AG09309 (cell line): ENCODE results near the gene BCL6B.

ENCODE experiments used
- DNase-seq: peaks from one replicate; pipeline ENCODE4 v3.0.0-alpha.2; 2010; ENCODE audit warnings: low read depth
- H3K4me3 ChIP-seq: 2 replicates; pipeline ENCODE4 v1.5.1; 2011; ENCODE audit warnings: mild to moderate bottlenecking, low read depth, low read length, moderate library complexity; ENCODE audit not compliant: control insufficient read depth
- TF ChIP-seq, protein P1 (sequence below): IDR thresholded peaks from 2 replicates; pipeline ENCODE4 v1.5.1; 2011; ENCODE audit warnings: mild to moderate bottlenecking, low read depth, low read length, inconsistent platforms; ENCODE audit not compliant: insufficient read depth, control insufficient read depth; ENCODE audit errors: missing control alignments

BCL6B gene

DNA sequence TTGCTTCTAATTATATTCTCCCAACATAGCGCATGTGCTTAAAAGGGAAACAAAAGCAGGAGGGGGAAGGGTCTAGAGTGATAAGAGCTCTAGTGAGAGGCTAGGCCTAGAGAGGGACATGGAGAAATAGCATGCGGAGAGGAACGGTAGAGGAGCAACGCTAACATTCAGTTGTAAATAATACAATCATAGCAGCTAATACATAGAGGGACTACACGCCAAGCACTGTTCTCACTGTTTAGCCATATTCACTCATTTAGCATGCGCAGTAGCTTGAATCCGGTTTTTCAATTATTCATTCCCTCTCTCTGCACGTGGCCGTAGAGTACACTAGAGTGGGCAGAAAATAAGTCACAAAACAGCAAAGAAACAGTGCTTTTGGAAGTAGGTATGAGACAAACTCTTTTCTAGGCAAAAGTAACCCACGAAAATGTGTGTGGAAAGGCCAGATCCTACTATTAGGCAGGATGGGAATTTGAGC is 28.7 kb upstream of the BCL6B start:
- TF ChIP-seq, protein P1, sequence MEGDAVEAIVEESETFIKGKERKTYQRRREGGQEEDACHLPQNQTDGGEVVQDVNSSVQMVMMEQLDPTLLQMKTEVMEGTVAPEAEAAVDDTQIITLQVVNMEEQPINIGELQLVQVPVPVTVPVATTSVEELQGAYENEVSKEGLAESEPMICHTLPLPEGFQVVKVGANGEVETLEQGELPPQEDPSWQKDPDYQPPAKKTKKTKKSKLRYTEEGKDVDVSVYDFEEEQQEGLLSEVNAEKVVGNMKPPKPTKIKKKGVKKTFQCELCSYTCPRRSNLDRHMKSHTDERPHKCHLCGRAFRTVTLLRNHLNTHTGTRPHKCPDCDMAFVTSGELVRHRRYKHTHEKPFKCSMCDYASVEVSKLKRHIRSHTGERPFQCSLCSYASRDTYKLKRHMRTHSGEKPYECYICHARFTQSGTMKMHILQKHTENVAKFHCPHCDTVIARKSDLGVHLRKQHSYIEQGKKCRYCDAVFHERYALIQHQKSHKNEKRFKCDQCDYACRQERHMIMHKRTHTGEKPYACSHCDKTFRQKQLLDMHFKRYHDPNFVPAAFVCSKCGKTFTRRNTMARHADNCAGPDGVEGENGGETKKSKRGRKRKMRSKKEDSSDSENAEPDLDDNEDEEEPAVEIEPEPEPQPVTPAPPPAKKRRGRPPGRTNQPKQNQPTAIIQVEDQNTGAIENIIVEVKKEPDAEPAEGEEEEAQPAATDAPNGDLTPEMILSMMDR: no peak
- no peak overlapping the region for H3K4me3 ChIP-seq
- no peak for DNase-seq

DNA sequence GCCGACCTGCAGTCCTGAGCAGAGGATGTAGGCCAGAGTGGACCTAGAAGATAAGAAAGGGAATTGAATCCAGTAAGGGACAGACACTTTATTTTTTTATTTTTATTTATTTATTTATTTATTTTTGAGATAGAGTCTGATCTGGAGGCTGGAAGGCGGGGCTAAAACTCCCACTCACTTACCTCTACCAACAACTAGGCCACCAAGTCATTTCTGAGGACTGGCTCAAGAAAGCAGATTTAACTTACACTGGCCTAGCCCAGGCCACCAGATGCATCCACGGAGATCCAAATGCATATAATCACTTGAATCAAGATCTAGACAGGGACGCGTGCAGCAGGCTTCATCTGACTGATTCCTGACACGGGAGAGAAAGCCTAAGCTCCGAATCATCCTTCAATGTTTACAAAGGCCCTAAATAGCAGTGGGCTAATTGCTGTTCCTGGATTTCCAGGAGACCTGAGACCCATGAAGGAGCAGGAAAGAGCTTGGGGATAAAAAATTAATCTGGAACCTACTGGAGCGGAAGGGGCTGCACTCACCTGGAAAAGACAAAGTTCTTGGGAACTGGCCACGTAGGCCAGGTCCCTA is 28.1 kb upstream of the BCL6B start:
- H3K4me3 ChIP-seq: no peak overlapping the region
- TF ChIP-seq, protein P1: no peak
- DNase-seq: no peak

DNA sequence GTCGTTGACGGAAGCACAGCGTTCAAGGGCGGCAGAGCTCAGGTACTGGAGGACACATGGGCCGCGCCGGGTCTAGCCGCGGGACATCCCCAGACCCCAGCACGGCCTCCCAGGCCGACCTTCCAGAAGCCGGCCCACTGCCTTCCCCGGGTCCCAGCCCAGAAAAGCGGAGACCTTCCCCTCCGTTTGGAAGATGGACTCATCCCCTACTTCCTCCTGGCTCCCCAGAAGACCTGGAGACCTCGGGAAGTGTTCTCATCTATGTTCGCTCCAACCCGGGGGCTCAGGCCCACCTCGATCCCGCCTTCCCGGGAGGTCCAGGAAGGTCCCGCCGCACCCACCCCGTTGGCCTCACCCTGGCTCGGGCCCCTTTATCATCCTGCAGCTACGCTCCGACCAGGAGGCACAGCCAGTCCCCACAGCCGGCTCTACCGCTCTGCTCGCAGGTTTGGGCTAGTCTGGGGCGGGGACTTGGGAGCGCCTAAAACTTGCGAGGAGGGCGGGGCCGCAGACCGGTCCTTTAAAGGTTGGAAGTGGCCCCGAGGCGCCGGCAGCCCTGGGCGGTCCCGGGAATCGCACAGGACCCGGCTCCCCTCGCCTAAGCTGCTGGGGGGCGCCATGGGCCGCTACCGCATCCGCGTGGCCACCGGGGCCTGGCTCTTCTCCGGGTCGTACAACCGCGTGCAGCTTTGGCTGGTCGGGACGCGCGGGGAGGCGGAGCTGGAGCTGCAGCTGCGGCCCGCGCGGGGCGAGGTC is 27.2 kb upstream of the BCL6B start, which contains the start of gene ALOX12:
Gene ALOX12 (plus strand): TSS at position 550 of the 756 bp plus-strand sequence. CDS start 69 bp downstream, at position 619.
- no peak within 1 kb of the TSS for H3K4me3 ChIP-seq
- DNase-seq: no peak
- TF ChIP-seq, protein P1: no peak

DNA sequence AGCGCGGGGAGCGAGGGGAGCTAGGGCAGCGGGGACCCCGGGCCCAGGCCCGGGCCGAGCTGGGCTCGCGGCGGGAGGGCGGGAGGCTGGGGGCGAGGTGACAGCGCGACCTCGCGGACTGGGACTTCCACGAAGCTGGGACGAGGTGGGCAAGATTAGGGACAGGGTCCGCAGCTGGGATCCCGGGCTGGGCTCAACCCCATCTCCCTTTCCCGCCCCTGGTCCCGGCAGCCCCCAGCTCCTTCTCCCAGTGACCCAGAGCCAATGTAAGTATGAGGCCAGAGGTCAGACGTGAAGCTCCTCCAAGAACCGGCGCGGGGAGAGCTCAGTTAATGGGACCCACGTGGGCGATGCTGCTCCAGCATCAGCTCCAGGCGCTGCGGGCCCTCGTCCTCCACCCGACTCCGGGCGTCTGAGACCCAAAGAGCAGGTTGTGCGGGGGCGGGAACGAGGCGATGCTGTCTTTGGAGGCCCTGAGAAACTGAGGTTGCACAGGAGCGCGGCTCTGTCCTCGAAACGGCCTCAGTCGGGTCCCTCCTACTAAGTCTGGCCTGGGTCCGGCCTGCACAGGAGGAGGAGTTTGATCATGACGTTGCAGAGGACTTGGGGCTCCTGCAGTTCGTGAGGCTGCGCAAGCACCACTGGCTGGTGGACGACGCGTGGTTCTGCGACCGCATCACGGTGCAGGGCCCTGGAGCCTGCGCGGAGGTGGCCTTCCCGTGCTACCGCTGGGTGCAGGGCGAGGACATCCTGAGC is 26.4 kb upstream of the BCL6B start:
- TF ChIP-seq, protein P1: no peak
- no peak overlapping the region for H3K4me3 ChIP-seq
- no peak for DNase-seq

DNA sequence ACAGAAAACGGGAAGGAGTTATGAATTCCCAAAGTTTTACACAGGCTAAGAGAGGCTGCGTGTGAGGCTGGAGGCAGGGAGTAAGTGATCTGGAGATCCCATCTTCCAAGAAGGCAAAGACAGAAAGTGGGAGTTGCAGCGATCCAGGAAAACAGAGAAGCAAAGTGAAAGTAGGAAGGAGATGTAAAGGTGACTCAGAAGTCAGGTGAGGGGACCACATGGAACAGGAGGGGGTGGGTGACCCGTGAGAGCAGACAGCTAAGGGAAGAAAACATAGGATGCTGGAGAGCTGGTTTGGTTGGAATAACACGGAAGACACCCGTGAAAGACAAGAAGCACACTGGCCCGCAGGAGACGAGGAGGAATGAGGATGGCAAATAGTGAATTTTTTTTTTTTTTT is 25.7 kb upstream of the BCL6B start:
- H3K4me3 ChIP-seq: no peak overlapping the region
- TF ChIP-seq, protein P1: no peak
- DNase-seq: no peak

DNA sequence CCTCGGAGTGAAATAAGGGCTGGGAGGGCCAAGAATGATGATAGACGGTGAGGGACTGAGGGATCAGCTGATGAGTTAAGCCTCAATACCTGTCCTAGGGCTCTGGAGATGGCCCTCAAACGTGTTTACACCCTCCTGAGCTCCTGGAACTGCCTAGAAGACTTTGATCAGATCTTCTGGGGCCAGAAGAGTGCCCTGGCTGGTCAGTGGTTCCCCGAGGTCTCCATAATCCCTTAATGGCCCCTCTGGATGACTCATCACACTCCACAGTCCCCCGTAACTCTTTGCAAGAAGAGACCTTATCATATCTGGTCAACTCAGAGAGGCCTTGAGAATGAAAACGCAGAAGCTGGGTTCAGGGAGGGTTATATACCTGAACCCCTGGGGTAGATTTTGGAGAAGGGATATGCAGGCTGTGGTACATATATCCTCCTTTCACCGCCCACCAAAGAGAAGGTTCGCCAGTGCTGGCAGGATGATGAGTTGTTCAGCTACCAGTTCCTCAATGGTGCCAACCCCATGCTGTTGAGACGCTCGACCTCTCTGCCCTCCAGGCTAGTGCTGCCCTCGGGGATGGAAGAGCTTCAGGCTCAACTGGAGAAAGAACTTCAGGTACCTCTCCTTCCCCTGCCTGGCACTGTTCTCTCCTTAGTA is 23.9 kb upstream of the BCL6B start:
- DNase-seq: no peak
- H3K4me3 ChIP-seq: no peak overlapping the region
- TF ChIP-seq, protein P1: no peak
